Inferior parietal cortex (tissue), 1 donor: ENCODE results near the gene FCF1.

Experiments used
- DNase-seq: peaks from one replicate; pipeline ENCODE4 v3.0.0-alpha.2; 2016; ENCODE audit errors: extremely low spot score

The FCF1 gene

GRCh38 chr14:74712499-74713394, at the start of gene FCF1, which contains the start of gene AREL1:
Gene FCF1, plus strand, starts transcription at chr14:74713144. Its CDS starts 54 bp downstream, at chr14:74713198.
Gene AREL1, minus strand, starts transcription at chr14:74713080. Its CDS starts 27,465 bp downstream, at chr14:74685615.
- peak; percentile 99 for DNase-seq

GRCh38 chr14:74663884-74664283, 49.1 kb upstream of the FCF1 start:
- DNase-seq = no peak

- DNase-seq = no peak
These were observed 48.2 kb upstream of the FCF1 start for GRCh38 chr14:74664717-74665116.

- DNase-seq = no peak
These were observed 45.2 kb upstream of the FCF1 start for GRCh38 chr14:74667758-74668157.

GRCh38 chr14:74669256-74669655, 43.7 kb upstream of the FCF1 start:
- DNase-seq = no peak

GRCh38 chr14:74669846-74670245, 43.1 kb upstream of the FCF1 start:
- DNase-seq = no peak

GRCh38 chr14:74670726-74671411, 42.1 kb upstream of the FCF1 start:
- no peak for DNase-seq

- DNase-seq = no peak
These were observed 41.2 kb upstream of the FCF1 start for GRCh38 chr14:74671789-74672188.

GRCh38 chr14:74673768-74674167, 39.2 kb upstream of the FCF1 start:
- DNase-seq = no peak

GRCh38 chr14:74675219-74675618, 37.7 kb upstream of the FCF1 start:
- DNase-seq = no peak

- DNase-seq = peak; percentile 44
These were observed 30.6 kb upstream of the FCF1 start for GRCh38 chr14:74682169-74682952.

- DNase-seq = no peak
These were observed 29.5 kb upstream of the FCF1 start for GRCh38 chr14:74683406-74683805.

- DNase-seq = no peak
These were observed 28.5 kb upstream of the FCF1 start for GRCh38 chr14:74684434-74684833.

GRCh38 chr14:74685056-74685455, 27.9 kb upstream of the FCF1 start:
- DNase-seq = no peak

GRCh38 chr14:74685921-74686678, 26.8 kb upstream of the FCF1 start:
- DNase-seq = no peak

GRCh38 chr14:74691456-74691855, 21.5 kb upstream of the FCF1 start:
- no peak for DNase-seq

- DNase-seq = no peak
These were observed 19.8 kb upstream of the FCF1 start for GRCh38 chr14:74693191-74693590.

GRCh38 chr14:74695406-74695805, 17.5 kb upstream of the FCF1 start:
- no peak for DNase-seq

- DNase-seq = no peak
These were observed 15.9 kb upstream of the FCF1 start for GRCh38 chr14:74697011-74697410.

- no peak for DNase-seq
These were observed 15.4 kb upstream of the FCF1 start for GRCh38 chr14:74697543-74697942.

GRCh38 chr14:74697976-74698375, 15.0 kb upstream of the FCF1 start:
- DNase-seq = no peak
